Muscle of arm (tissue), 12 donors: ENCODE measurements around the gene TMEM127. TPM values are rescaled to one million over a fixed set of nuclear protein-coding genes. Genes with fewer than 3 reads are reported as not detected.
"Not testable (repeated sequence)": the region's sequence is repeated elsewhere in the genome, so short reads cannot be mapped to it uniquely, and the experiment has no call there.

Source experiments
- DNase-seq: peaks from one replicate; pipeline ENCODE4 v3.0.0-alpha.2; 2013
- polyA plus RNA-seq, 12 donors: library from polyadenylated mRNA; unstranded; fragments of 120-200 nt; gene quantifications; one replicate each; pipeline ENCODE4 v1.2.1, GENCODE V29; 2013; ENCODE audit not compliant: insufficient read length in 12 of 12

Gene TMEM127
- polyA plus RNA-seq, 12 donors = 23.1 to 41.1 (median 27.3) TPM; not detected in 1

DNA sequence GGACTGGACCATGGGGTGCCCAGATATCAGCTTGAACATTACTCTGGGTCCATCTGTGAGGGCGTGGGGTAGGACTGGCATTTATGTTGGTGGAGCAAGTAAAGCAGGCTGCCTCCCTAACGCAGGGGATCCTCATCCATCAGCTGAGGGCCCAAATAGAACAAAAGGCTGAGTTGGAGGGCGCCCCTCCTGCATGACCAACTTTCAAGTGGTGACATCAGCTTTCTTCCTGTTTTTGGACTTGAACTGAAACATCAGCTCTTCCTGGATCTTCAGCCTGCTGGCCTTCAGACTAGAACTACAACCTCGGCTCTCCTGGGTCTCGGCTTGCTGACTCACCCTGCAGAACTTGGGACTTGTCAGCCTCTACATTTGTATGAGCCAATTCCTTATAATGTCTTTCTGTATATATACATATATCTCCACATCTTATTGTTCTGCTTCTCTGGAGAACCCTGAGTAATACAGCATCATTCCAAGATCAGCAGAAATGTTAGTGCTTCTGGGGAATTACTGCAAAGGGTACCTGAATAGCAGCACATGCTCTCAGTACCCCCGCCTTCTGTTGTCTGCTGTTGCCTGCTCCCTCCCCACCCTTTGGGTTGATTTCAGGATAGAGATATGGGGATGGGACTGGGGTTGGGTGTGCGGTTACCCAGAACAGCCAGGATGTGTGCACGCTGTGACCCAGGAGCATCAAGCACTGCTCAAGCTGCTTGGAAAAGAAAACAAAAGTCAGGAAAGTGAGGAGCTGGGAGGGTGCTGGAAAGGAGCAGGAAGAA lies 20.0 kb downstream of the TMEM127 start:
- no peak for DNase-seq

DNA sequence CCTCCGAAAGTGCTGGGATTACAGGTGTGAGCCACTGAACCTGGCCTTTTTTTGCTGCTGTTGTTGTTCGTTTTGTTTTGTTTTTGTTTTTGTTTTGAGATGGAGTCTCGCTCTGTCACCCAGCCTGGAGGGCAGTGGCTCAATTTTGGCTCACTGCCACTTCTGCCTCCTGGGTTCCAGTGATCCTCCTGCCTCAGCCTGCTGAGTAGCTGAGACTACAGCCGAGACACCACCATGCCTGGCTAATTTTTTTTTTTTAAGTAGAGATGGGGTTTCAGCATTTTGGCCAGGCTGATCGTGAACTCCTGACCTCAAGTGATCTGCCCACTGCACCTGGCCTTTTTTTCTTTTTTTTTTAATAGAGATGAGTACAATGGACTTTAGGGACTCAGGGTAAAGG lies 22.0 kb downstream of the TMEM127 start:
- no peak for DNase-seq

DNA sequence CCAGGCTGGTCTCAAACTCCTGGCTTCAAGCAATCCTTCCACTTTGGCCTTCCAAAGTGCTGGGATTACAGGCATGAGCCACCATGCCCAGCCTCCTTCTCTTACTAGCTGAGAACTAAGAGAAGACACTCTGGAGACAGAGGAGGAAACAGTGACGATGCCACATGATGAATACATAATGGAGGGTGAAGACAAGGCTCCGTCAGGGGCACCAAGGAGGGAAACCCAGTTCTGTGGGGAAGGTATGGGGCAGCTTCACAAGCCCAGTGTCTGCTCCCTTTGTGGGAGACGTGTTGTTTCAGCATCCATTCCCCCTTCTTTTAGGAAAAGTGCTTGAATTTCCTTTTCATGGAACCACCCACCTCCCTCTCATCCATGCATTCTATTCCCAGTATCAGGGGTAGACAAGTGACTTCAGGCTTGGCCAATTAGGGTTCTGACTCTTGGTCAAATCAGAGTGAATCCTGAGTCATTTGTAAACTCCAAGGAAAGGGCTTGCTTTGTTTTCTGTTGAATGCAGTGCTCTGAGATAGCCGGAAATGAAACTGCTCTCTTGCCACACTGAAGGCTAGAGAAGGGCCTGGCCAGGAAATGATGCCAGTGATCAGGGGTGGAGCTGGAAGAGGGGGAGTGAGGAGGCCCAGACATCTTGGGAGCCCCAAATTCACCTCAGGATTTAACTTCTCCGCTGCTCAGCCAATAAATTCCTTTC lies 23.7 kb downstream of the TMEM127 start:
- DNase-seq = no peak

DNA sequence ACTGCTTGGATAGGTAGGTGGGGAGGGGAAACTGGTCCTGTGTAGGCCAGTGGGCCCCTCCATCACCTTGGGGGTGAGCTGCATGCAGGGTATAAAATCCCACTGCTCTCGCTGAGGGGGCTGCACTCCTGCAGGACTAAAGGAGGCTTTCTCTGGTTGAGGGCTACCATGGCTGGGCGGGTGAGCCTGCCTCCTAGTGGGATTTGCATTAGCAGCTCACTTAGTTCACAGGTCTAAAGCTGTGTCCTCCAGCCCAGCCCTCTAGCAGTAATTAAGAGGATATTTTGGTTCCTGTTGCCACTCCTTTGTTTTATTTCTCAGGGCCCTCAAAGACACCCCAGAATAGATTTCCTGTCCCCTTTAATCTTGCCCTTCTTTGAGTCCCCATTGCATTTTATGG lies 24.6 kb downstream of the TMEM127 start:
- DNase-seq = no peak

DNA sequence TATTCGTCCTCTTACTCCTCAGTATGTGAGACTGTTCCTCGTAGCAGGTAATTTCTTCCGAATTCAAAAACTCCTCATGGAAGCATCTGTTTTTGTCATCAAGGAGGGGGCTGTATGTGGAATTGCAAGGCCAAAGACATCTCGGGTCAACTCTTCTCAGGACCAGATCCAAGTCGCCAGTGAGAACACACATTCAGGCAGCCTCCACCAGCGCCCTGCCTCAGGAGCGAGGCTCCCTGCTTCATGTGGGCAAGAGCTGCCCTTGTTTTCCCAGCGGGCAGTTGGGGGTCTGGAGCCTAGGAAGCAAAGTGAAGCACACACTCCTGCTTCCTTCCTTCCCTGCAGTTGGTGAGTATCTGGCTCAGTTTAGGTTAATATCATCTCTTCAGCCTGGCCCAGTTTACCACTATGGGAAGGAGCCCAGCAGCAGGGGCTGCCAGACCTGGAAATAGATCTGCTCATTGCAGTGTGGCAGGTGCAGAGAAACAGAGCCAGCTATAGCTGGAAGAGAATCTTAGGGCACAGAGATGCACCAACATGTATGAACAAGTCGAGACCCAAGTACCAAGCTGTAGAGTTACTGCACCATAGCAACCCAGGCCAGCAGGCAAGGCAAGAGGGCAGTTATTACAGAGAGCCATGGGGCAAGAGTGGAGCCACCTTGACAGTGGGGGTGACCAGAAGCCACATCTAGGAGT lies 25.3 kb downstream of the TMEM127 start:
- no peak for DNase-seq

DNA sequence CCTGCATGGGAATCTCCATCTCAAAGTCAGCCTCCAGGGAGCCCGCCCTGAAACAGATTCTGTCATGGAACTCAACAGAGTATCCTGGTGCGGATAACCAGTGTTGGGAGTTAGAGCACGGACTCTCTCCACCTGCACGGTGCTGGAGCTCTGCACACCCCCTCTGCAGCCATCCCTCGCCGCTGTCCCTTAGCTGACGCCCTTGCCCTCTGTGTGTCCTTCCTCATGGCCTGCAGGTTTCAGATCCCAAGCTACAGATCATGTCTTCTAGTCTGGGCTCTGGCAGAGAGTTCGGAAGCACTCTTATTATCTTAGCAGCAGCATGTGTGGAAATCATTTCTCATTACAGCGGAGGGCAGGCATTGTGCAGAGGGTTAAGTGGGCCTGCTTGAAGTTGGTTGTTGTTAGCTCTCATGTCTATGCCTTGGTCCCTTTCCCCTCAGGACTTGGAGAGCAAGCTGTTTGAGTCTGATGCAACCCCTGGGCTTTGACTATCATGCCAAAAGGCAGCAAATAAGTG lies 26.0 kb downstream of the TMEM127 start:
- no peak for DNase-seq

- no peak for DNase-seq
Measured at GRCh38 chr2:96239091-96239490, 26.7 kb downstream of the TMEM127 start.

GRCh38 chr2:96238266-96238665 lies 27.5 kb downstream of the TMEM127 start:
- DNase-seq = no peak

DNA sequence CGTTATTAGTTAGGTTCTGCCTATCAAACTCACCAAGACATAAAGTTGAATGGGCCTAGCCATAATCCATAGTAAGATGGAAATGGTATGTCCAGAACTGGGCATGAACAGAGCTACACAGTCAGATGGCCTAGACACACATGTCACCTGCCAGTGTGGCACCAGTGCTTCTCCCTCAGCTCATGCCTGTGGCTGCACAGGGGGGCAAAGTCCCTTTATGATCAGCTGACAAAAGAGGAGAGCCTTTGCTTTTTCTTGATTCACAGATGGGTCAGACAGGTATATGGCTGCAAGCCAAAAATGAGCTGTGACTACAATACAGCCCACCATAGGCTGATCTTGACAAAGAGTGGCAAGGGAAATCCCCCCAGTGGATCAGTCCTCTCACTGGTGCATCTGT lies 28.9 kb downstream of the TMEM127 start:
- no peak for DNase-seq

DNA sequence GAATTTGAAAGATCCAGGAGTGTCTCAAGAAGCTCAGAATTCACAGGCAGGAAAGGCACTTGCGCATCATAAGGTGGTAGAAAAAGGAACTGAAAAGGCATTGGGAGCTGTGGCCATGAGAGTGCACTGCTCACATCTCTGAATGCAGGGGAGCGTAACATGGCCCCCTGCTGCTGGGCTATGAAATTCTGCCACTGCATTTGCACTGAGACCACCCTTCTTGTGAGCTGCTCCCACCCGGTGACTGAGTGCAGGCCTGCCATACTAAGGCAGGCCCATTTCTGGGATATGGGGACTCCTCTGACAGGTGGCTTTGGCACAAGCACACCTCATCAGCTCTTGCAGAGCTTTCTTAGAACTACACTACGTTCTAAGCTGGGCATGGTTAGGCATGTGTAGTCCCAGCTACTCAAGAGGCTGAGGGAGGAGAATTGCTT lies 31.9 kb downstream of the TMEM127 start:
- DNase-seq = no peak

- DNase-seq = no peak
Measured at GRCh38 chr2:96233436-96233835, 32.4 kb downstream of the TMEM127 start.

- no peak for DNase-seq
Measured at GRCh38 chr2:96231316-96231715, 34.5 kb downstream of the TMEM127 start.

DNA sequence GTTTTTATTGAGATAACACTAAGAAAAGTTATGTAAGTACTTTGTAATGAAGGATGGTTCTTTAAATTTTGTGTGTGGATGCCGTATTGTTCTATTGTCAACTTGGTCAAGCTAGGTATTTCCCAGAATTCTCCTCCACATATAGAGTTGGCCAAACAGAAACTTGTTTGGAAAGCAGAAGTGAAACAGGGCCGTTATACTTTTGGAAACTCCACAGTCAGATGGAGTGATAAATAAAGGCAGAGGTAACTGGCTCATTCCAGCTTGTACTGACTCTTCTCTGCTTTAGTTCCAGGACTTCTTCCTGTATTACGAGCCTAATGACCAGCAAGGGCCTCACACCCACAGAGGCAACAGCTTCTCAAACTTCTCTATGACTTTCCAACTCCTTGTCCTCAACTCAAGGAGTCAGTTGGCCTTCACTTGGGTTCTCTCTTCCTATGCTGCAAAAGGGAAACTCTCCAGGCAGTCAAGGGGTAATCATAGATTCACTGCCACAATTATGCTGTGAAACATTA lies 40.7 kb downstream of the TMEM127 start:
- no peak for DNase-seq

DNA sequence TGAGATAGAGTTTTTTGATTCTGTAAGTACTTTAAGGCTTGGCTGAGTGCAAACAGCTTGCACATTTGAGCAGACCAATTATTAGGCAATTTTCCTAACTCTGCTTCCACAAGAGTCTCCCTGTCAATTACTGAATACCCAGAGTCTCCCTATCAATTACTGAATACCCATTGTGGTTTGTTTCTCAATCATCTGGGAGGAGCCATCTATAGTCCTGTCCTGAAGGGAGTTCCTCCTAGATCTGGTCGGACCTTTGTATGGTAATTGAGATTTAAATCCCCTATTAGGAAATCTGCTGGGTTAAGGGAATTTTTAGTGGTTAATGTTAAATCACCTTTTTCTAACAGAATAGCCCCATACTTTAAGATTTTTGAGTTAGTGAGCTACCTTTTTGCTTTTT lies 44.7 kb downstream of the TMEM127 start:
- DNase-seq = not testable (repeated sequence)

- not testable (repeated sequence) for DNase-seq
Measured at GRCh38 chr2:96219959-96220358, 45.8 kb downstream of the TMEM127 start.

GRCh38 chr2:96218508-96219131 lies 47.2 kb downstream of the TMEM127 start:
- DNase-seq = no peak

- no peak for DNase-seq
Measured at GRCh38 chr2:96214554-96214953, 51.2 kb downstream of the TMEM127 start.

DNA sequence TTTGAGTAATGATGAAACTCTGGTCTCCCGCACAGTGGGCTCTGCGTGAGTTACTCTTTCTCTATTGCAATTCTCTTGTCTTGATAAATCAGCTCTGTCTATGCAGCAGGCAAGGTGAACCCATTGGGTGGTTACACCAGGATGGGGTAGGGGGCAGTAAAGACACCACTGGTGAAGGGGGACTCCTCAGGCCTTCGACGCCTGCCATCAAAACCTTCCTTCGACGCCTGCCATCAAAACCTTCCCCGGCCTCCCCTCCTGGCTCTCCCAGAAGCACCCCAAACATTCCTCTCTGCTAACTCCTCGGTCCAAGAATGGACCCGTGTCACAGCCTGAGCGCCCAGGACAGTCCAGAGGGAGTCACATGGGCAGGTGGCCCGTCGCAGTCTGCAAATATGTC lies 52.4 kb downstream of the TMEM127 start:
- DNase-seq = no peak

DNA sequence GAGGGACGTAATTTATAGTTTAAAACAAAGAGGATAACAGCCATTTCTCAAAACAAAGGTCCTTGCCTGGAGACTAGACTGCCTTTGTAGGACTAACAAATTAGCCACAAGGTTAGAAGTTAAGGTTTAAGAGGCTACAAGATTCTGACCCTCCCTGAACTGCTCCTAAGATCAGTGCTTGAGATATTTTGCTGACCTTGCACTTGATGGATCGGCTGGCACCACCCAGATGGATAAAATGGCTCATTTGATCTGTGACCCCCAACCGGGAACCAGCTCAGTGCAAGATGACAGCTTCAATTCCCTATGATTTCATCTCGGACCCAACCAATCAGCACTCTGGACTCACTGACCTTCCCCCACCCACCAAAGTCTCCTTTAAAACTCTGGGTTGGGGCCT lies 53.5 kb downstream of the TMEM127 start:
- no peak for DNase-seq

- no peak for DNase-seq
Measured at GRCh38 chr2:96209729-96210085, 56.1 kb downstream of the TMEM127 start.

DNA sequence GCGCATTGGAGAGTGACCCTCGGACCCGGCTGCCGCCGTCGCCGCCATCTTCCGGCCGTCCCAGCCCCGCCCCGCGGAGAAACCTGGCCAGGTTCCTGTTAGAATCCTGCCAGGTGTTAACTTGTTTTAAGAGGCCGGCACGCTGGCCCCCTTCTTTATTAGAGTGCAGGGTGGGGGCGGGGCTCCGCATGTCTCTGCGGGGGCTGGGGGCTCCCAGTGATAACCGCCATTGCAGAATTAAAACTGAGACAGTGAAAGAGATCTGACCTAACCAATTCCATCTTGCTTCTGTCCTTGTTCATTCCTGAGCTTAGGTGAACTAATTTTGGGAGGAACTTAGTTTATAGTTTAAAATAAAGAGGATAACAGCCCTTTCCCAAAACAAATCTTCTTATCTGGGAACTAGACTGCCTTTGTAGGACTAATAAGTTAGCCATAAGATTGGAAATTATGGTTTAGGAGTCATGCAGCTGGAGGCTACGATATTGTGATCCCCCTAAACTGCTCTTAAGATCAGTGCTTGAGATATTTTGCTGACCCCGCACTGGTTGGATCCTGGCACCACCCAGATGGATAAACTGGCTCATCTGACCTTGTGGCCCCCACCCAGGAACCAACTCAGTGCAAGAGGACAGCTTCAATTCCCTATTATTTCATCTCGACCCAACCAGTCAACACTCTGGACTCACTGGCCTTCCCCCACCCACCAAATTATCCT lies 56.6 kb downstream of the TMEM127 start:
- no peak for DNase-seq
